Measurements from ENCODE around the gene PCCB. TPM values are rescaled to one million over a fixed set of nuclear protein-coding genes. Genes with fewer than 3 reads are reported as not detected.

The PCCB gene
- total RNA-seq, 1 experiment from 2014 or later: 53.5 TPM

DNA sequence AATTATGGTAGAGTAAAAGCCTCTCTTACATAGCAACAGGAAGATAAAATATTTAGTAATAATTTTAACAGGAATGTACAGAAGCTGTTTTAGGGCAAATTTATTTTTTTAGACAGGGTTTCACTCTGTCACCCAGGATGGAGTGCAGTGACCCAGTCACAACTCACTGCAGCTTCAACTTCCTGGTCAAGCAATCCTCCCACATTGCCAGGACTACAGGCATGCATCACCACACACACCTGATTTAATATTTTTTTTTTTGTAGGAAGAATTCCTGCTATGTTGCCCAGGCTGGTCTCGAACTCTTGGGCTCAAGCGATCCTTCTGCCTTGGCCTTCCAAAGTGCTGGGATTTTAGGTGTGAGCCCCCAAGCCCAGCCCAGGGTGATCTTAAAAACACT is 61.1 kb downstream of the PCCB start:
- no peaks in the 10 kb centered on the region for H3K79me2 ChIP-seq (ENCODE audit: low read length)
- H4K20me1 ChIP-seq (ENCODE audit: low read length): no peaks in the 10 kb centered on the region
- no TSS peak for BruUV-seq (replicated peaks)
- no peak for TF ChIP-seq EZH2phosphoT487 (IDR thresholded peaks at IDR 0.05; ENCODE audit: borderline replicate concordance, low read length)
- H3K27me3 ChIP-seq (ENCODE audit: low read length): no peaks in the 10 kb centered on the region
- H3K9me3 ChIP-seq (ENCODE audit: low read length): no peaks in the 10 kb centered on the region
- CTCF ChIA-PET: no interaction called here
- ATAC-seq (no peak), DNase-seq (no peak)
- no peak overlapping the region for H3K4me3 ChIP-seq (ENCODE audit: low read length)
- intact Hi-C loops (cut with micrococcal nuclease): no loop called here
- POLR2A ChIA-PET (ENCODE audit: unreplicated experiment): no interaction called here
- H3K9me2 ChIP-seq (replicated peaks; ENCODE audit: low read length): no peaks in the 10 kb centered on the region
- no peaks in the 10 kb centered on the region for H3K4me1 ChIP-seq (ENCODE audit: insufficient read depth, low read length)
- H3K9ac ChIP-seq (ENCODE audit: low read length): no peak overlapping the region
- no peak overlapping the region for H3K27ac ChIP-seq (ENCODE audit: low read length)
- H2AFZ ChIP-seq (ENCODE audit: low read length): no peak overlapping the region
- no peaks in the 10 kb centered on the region for H3F3A ChIP-seq (ENCODE audit: low read length, unreplicated experiment)
- H3K36me3 ChIP-seq (ENCODE audit: low read depth, low read length): no peaks in the 10 kb centered on the region; the same call in 1 of the 2 replicates
- no peak overlapping the region for H3K4me2 ChIP-seq (ENCODE audit: low read length)

DNA sequence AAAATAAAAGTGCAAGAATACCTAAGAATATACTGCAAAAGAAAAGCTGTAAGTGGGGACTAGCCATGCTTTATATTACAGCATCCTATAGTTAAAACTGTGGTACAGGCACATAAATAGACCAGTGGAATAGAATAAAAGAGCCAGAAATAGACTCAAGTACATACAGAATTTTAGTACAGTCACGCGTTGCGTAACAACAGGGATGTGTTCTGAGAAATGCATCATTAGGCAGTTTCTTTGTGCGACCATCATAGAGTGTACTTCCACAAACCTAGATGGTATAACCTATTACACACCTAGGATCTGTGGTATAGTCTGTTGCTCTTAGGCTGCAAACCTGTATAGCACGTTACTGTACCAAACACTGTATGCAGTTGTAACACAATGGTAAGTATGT is 61.8 kb downstream of the PCCB start:
- POLR2A ChIA-PET (ENCODE audit: unreplicated experiment): no interaction called here

DNA sequence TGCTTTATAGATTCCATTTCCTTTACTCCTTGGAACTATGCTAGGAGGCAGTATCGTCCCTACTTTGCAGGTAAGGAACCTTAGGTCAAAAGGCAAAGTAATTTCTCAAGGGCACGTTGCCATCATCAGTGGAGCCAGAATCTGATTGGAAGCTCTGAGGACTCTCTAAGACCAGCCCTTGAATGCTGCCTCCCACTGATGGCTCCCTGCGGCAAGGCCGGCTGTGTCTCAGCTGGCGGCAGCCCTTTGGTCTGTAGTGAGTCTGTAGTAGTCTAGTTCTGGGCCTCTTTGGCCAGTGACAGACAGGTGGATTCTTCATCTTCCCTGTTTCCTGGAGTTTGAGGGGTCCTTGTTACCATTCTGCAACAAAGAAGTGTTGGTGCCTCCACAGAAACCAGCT is 76.2 kb downstream of the PCCB start:
- no peak for ATAC-seq
- intact Hi-C loops (cut with micrococcal nuclease): no loop called here
- H3K36me3 ChIP-seq (ENCODE audit: low read depth, low read length): peaks cover 17% of the 10 kb centered on the region

More for the DNA sequence above, 61.8 kb downstream of the PCCB start:
- H3K9me2 ChIP-seq (replicated peaks; ENCODE audit: low read length): no peaks in the 10 kb centered on the region
- no TSS peak for BruUV-seq (replicated peaks)
- DNase-seq: no peak
- no peaks in the 10 kb centered on the region; the same call in 1 of the 2 replicates for H3K36me3 ChIP-seq (ENCODE audit: low read depth, low read length)
- intact Hi-C loops (cut with micrococcal nuclease): no loop called here
- no peak overlapping the region for H3K27ac ChIP-seq (ENCODE audit: low read length)
- H3F3A ChIP-seq (ENCODE audit: low read length, unreplicated experiment): no peaks in the 10 kb centered on the region
- CTCF ChIA-PET: no interaction called here
- no peak overlapping the region for H3K4me2 ChIP-seq (ENCODE audit: low read length)
- no peaks in the 10 kb centered on the region for H4K20me1 ChIP-seq (ENCODE audit: low read length)
- H3K4me3 ChIP-seq (ENCODE audit: low read length): no peak overlapping the region
- no peaks in the 10 kb centered on the region for H3K4me1 ChIP-seq (ENCODE audit: insufficient read depth, low read length)
- H2AFZ ChIP-seq (ENCODE audit: low read length): no peak overlapping the region
- ATAC-seq: no peak
- H3K9ac ChIP-seq (ENCODE audit: low read length): no peak overlapping the region
- no peaks in the 10 kb centered on the region for H3K27me3 ChIP-seq (ENCODE audit: low read length)
- H3K9me3 ChIP-seq (ENCODE audit: low read length): no peaks in the 10 kb centered on the region
- no peaks in the 10 kb centered on the region for H3K79me2 ChIP-seq (ENCODE audit: low read length)
- TF ChIP-seq EZH2 (IDR thresholded peaks at IDR 0.05; ENCODE audit: low read length, unreplicated experiment): no peak
- TF ChIP-seq, protein P1, sequence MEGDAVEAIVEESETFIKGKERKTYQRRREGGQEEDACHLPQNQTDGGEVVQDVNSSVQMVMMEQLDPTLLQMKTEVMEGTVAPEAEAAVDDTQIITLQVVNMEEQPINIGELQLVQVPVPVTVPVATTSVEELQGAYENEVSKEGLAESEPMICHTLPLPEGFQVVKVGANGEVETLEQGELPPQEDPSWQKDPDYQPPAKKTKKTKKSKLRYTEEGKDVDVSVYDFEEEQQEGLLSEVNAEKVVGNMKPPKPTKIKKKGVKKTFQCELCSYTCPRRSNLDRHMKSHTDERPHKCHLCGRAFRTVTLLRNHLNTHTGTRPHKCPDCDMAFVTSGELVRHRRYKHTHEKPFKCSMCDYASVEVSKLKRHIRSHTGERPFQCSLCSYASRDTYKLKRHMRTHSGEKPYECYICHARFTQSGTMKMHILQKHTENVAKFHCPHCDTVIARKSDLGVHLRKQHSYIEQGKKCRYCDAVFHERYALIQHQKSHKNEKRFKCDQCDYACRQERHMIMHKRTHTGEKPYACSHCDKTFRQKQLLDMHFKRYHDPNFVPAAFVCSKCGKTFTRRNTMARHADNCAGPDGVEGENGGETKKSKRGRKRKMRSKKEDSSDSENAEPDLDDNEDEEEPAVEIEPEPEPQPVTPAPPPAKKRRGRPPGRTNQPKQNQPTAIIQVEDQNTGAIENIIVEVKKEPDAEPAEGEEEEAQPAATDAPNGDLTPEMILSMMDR (conservative IDR thresholded peaks at IDR 0.05; ENCODE audit: low read depth, low read length): no peak
- TF ChIP-seq EZH2phosphoT487 (IDR thresholded peaks at IDR 0.05; ENCODE audit: borderline replicate concordance, low read length): no peak

More for the DNA sequence above, 76.2 kb downstream of the PCCB start:
- CTCF ChIA-PET: no interaction called here
- Histone ChIP-seq H3K4me3 (ENCODE audit: low read length) (no peak overlapping the region), H3K4me2 (ENCODE audit: low read length) (no peak overlapping the region), H3K27ac (ENCODE audit: low read length) (no peak overlapping the region), H3K4me1 (ENCODE audit: insufficient read depth, low read length) (no peaks in the 10 kb centered on the region), H2AFZ (ENCODE audit: low read length) (no peak overlapping the region), H3K9me2 (replicated peaks; ENCODE audit: low read length) (no peaks in the 10 kb centered on the region), H4K20me1 (ENCODE audit: low read length) (no peaks in the 10 kb centered on the region), H3F3A (ENCODE audit: low read length, unreplicated experiment) (no peaks in the 10 kb centered on the region), H3K9me3 (ENCODE audit: low read length) (0 out of 2 replicates have a peak, but pooled peaks cover 6% of the 10 kb centered on the region), H3K79me2 (ENCODE audit: low read length) (no peaks in the 10 kb centered on the region), H3K27me3 (ENCODE audit: low read length) (no peaks in the 10 kb centered on the region), H3K9ac (ENCODE audit: low read length) (no peak overlapping the region)
- TF ChIP-seq EZH2phosphoT487 (IDR thresholded peaks at IDR 0.05; ENCODE audit: borderline replicate concordance, low read length) (no peak), EZH2 (IDR thresholded peaks at IDR 0.05; ENCODE audit: low read length, unreplicated experiment) (no peak)
- TF ChIP-seq, protein P1 (conservative IDR thresholded peaks at IDR 0.05; ENCODE audit: low read depth, low read length): no peak
- DNase-seq: no peak
- BruUV-seq (replicated peaks): no TSS peak
- POLR2A ChIA-PET (ENCODE audit: unreplicated experiment): no interaction called here
